Stimulated activated CD4-positive, alpha-beta T cell treated with anti-CD3 and anti-CD28 coated beads, Interleukin-4, amount 100 ng/mL, for 4 hours (primary cell): Measurements from ENCODE around the gene CDKL5.
"Not testable (repeated sequence)": the region's sequence is repeated elsewhere in the genome, so short reads cannot be mapped to it uniquely, and the experiment has no call there.

ENCODE experiments used
- DNase-seq, 2 experiments: peaks; one replicate each; pipeline ENCODE4 v3.0.0-alpha.2; 2020

CDKL5 gene

DNA sequence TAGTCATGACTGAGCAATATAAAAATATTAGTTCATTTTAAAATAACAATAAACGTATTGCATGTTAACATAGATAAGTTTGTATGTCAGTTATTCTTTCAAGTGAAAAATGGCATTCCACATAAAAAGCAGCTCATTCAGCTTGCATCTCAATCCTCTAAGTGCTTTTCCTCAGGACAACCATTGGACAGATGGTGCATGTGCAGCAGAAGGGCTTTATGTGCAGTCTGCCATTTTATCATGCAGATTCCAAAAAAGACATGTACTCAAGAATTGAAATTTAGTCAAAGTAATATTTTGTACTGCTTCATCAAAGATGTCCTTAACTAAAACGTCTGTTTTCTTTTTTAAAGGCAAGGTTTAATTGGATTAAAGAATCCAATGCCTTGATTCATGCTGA is 153.1 kb downstream of the CDKL5 start:
- no peak for DNase-seq

DNA sequence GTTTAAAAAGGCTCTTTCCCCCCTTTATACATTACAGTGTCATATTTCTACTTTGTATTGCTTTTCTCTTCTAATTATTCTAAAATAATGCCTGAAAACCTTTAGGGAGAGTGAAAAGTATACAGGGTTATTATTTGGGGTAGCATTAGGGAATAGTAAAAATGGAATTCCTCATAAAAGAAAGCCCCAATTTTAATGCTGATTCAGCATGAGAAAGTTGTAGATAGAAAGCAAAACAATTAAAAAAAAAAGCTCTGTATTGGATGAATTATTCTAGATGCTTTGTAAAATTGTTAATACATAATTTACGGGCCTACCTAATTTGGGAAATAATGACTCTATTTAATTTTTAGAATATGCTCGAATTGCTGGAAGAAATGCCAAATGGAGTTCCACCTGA is 154.1 kb downstream of the CDKL5 start:
- DNase-seq = no peak

DNA sequence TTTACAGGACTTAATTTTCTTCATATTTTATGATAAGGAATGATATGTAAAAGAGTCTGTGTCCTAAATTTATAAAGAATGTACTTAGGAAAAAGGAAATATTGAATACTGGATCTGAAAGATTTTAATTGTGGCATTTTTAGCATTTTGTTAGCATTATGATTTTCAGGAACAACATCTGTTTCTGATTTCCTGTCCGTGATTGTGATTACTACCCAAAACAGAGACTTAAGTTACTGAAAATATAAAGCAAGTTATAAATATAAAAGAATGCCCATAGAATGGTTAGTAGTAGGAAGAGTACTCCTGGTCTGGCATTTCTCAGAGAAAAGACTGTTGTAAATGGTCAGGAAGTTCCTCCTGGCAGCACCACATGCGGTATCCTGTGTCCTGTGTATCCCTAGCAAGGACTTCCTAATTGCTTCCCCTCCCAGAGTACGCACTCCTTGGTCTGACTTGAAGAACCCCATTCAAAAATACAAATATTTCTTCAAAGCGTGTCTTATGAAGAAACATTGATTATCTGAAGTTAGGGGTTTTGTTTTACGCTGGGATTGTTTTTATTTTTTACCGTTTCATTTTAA is 157.6 kb downstream of the CDKL5 start:
- no peak for DNase-seq

DNA sequence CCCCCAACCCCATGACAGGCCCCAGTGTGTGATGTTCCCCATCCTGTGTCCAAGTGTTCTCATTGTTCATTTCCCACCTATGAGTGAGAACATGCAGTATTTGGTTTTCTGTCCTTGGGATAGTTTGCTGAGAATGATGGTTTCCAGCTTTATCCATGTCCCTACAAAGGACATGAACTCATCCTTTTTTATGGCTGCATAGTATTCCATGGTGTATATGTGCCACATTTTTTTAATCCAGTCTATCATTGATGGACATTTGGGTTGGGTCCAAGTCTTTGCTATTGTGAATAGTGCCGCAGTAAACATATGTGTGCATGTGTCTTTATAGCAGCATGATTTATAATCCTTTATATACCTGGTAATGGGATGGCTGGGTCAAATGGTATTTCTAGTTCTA is 163.9 kb downstream of the CDKL5 start:
- not testable (repeated sequence) for DNase-seq

DNA sequence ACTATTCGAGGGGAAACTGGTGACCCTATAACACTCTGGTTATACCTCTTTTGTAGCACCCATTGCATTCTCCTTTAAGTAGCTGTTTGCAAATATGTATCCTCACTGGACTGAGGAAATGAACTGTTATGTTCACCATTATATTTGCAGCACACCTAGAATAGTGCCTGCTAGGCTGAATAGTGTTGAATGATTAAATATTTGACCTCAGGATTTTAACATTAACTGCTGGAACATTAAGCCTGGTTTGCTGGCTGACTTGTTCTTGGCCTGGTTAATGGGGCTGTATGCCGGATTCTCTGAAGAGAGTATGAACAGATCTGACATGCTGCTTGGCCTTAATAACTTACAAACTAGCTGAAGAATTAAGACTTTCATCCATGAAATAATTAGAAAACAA is 166.4 kb downstream of the CDKL5 start:
- no peak for DNase-seq

DNA sequence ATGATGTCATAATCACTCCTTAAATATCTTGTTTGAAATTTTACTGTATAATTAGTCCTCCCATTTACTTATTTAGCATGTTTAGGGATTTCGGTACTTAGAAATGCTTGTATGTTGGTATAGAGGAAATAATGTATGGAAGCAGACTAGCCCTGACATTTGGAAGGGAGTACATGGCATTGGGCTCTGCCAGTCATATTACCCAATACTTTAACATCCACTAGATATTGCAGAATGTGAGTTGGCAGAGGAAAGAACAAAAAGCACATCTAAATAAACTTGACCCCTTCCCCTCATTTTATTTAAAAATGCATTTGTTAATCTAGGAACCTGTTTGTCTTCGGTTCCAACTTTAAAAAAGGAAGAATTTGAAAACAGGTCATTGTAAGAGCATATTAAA is 168.7 kb downstream of the CDKL5 start:
- DNase-seq = no peak

DNA sequence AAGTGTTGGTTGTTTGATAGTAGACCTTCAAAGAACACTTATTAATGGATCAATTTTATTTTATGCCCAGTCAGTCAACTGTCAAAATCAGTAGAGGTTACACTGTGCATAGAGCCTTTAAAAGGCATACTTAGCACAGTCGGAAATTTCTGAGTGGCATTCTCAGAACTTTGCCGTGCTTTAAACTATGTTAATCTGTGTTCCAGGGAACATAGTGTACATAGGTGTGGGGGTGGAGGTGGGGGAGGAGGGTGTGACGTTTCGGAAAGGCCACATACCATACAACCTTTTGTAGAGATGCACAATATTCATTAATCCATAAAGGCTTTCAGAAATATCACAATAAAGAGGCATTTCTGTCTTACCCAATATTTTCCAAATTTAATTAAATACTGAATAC is 170.7 kb downstream of the CDKL5 start:
- DNase-seq = no peak

DNA sequence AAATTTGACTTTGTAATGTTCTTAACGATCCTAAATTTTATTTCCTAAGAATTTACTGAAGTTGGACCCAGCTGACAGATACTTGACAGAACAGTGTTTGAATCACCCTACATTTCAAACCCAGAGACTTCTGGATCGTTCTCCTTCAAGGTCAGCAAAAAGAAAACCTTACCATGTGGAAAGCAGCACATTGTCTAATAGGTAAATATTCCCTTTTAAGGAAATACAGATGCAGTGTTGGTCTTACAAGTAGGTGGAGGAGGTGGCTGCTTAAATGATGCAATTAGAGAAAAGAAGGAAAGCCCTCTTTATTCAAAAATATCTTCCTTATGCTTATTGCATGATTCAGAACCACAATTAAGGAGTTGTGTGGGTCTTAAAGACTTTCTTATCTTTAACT is 173.0 kb downstream of the CDKL5 start:
- DNase-seq = no peak

DNA sequence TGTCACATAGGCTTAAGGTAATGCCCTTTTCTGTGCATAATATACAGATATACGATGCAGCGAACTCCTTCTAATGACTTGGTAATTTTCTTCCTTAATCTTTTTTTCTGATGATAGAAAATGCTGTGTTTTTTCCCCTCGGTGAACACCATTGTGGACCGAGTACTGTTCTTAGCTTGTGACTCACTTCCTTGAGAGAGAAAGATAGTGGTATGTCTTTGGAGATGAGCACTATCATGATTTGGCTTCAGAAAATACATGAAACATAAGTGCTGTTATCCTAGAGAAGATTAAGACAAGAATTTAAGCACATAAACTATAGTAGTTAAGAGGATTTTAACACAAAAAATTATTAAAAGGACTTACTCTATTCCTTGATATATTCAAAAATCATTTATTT is 182.6 kb downstream of the CDKL5 start:
- DNase-seq = no peak

DNA sequence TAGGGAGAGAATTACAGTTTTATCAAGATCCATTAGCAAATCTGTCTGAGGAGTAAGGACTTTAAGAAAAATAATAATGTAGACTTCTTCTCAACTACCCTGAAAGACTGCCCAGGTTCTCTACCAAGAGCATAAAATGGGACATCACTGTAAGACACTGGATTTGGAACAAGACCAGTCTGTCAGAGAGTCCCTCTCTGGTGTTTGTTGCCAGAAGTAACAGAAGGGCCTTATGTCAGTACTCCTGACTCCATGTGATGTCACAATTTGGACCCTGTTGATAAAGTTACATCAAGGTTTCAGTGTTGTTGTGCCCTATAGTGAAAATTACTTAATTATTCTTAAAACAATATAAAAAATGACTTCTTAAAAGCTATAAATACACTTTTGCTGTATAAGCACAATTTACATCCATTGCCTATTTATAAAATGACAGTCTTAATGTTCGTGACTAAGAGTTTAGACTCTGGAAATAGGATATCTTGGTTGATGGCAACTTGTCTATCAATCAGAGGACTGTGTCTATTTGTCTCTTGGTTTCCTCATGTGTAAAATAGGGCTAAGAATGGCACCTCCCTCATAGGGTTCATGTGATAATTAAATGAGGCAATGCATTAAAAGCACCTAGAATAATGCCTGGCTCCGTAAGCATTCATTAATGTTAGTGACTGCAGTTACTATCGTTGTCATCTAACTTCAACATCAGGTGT is 188.7 kb downstream of the CDKL5 start:
- no peak for DNase-seq

DNA sequence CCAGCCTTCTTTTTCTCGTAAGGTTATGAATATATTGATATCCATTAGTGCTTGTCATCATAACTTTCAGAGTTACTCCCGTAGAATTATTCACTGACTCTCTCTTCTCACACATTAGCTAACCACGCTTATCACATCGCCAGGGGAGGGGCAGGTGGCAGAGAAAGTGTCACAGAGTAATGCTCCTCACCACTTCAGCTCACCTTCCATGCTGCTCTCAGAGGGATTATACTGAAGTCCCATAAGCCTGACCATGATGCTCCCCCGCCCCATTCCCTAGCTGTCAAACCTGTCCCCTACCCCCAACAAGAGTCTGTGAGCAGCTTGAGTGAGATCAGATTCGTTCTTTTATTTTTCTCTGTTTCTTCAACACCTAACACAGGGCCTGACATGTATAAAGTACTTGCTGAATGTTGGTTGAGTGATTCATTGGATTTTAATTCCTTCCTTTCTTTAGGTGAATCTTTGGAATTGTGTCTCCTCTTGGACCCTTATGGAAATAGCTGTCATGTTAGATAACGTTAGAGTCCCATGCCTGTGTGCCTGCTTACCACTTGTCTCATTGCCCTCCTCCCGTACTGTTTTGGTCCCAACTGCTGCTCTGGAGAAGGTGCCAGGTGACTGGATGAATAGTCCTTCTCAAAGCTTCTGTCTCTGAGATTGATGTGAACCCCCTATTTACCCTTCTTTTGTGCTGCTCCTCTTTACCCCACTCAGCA is 191.4 kb downstream of the CDKL5 start:
- no peak for DNase-seq

DNA sequence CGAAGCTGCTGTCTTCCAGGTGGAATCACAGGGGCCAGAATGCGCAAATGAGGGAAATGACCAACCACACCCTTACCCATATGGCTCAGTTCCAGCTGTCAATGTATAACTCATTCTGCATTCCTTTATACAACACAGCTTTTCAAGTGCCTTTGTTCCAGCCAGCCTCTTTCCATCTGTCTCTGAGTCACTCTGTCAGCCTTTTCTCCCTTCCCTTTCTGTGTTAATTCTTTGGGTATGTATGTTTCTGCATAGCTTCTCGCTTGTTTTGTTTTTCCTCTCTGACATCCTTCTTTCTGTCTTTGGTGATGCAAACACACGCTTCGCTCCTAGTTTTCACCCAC is 192.0 kb downstream of the CDKL5 start:
- DNase-seq = no peak

DNA sequence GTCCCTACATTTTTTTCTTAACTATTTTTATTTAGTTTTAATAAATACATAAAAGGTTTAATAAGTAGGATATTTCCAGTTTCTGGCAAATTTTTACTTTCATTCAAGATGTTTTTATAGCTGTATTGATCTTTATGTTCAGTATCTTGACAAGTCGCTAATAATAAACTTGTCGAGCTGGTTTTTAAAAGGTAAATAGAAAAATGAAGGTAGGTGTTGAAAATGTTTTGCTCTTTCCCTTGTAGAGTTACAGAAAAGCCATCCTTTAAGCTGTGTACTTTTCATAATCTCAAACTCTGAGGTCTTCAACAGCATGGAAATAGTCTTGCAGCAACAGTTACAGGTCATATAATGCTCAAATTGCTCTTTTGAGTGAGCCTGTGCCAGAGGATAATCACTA is 193.9 kb downstream of the CDKL5 start:
- DNase-seq = no peak

DNA sequence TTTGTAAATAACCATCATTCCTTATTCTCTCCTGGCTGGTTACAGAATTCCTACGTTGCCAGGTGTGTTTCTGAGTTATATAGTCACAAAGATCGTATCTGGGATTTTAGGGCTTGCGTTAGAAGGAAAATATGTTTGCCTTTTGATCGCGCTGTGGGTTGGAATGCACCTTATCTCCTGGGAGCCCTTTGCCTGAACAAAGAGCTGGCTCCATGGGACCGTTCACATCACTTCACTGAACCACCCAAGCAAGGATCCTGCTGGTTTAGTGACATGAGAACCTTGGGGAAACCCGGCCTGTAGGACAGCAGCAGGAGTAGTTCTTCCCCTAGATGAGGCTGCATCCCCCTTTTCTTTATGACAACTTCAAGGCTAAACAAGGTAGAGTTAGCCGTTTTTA is 194.9 kb downstream of the CDKL5 start:
- no peak for DNase-seq

DNA sequence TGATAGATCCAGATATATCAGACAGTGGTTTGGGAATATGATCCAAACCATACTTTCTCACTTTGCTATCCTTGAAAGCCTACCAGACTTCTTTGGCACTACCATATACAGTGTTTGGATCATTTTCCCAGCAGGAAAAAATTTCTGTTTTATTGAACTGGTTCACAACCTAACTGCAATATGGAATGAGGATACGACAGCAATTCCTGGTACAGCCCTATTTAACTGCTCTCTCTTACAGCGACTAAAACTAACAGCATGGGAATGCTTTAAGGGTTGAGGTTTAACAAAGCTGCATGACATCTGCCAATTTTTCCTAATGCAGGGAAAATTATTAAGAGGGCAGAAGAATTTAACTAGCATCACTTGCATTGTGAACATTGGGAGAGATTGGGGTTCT is 199.2 kb downstream of the CDKL5 start:
- no peak for DNase-seq

DNA sequence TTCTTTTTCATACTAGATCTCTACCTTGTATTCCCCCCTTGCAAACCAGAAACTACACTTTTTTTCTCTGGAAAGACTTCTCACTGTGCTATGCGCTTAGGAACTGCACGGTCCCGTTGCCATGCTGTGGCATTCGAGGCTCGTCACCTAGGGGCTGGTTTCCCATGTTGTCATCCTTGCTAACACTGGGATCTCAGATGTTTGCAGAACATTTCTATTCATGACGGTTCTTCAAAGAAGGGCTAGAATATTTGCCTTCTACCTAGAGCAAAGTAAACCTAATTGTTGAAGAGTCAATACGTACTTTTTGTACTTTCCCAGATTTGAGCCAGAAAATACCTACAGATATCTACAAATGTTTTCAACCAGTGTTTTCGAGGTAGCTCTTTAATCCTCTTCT is 205.5 kb downstream of the CDKL5 start:
- DNase-seq = no peak

DNA sequence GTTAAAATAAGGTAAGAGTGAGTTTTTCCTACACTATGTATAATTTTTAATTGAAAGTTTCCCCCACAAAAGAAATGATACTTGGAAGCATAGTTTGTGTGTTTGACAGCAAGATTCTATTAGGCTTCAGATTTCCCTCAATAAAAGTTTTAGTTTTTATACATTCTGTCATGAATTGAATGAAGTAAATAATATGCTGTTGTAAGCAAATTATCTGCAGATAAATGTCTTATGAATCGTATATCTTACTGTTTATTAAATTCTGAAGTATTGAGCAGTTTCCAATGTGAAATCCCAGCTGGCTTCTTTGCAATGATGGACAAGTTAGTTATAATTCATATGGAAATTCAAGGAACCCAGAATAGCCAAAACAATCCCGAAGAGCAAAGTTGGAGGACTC is 213.0 kb downstream of the CDKL5 start:
- no peak for DNase-seq

DNA sequence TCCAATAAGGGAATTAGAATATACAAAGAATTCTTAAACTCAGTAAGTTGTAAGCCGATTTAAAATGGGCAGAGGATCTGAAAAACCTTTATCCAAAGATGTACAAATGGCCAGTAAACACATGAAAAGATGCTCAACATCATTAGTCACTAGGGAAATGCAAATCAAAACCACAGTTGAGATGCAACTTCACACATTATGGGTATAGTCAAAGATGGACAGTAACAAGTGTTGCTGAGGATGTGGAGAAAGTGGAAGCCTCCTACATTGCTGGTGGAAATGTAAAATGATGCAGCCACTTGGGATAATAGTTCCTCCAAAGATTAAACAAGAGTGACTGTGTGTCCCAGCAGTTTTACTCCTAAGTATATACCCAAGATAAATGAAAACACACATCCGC is 213.9 kb downstream of the CDKL5 start:
- no peak for DNase-seq

DNA sequence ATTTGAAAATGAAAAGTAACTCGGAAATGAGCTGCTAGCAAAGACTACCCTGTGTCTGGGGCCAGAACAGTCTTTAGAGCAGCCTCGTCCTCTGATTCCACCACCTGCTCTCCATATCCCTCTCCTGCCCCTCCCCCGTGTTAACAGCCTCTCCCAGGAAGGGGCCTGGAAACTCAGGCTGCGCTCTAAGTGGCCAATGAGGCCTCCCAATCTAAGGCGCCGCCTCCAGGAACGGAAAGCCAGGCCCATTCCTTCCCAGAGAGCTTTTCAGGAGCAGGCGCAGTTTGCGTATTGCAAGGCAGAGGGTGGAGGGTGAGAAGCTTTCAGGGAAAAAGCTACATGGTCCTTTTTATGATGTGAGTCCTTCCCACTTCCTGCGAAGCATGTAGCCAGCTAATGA is 215.3 kb downstream of the CDKL5 start:
- no peak for DNase-seq

DNA sequence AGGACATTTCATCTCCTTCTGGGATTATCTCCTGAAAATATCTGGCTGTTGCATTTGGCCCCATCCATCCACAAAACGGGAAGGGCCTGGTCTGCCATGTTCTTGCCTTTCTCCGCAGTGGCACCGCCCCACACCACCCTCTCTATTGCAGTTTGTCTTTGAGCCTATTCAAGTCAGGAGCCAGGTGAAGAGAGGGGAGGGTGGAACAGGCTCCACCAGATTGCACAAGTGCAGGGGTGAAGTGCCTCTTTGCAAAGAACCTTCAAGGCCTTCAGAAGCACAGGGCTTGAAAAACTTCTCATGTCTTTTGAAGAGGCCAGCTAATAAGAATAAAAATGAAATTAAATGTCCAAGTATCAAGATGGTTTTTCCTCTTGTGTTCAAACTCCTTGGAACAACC is 217.8 kb downstream of the CDKL5 start:
- DNase-seq = no peak

DNA sequence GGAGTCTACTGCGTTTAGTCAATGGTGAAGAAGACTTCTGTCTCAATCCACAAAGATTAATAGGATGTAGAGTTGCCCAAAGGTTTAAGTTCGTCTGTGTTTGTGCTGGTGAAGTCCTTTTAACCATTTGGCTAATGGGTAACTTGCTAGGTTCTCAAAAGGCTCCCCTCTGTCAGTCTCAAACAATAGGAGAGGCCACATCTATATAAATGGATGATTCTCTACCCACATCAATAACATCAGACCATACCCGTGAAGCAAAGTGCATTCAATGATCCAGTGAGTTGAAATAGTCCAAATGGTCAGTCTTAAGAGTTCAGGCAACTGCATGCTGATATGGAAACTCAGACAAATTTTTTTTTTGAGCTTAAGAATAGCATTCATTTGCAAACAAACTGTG is 218.4 kb downstream of the CDKL5 start:
- DNase-seq = no peak

DNA sequence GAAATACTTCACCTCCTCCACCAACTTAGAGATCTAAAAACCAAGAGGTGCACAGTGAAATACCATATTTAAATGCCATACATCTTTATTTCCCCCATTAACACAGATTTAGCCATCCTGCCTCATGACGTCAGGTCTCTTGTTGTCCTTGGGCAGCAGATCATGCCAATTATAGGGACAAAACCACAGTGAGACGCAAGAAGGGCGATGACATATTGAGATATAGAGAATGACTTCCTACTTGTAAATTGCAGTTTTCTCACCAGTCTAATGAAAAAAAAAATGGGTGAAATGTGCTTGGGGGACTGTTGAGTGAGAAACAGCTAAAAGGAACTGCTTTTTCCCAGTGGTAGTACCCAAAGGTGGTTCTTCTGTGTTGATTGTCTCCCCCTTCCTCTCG is 222.2 kb downstream of the CDKL5 start:
- no peak for DNase-seq

DNA sequence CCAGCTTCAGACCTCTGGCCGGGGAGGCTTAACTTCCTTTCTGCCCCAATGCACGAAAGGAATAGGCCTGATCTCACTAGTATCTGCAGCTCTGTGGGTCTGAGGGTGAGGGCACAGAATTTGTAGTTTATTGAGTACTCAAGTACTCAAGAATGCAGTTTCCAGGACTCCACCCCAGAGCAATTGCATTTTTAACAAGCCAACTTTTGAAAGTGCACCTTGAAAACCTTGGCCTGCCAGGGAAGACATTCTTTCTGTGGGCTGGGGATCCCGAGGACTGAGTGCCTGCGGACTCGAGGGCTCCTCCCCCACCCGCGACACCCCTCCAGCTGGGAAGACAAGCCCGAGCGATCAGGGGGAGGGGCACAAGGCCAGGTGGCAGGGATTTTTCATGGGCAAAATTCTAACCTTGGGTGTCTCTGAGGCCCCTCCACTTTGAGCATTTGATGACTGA is 224.1 kb downstream of the CDKL5 start:
- DNase-seq = no peak

DNA sequence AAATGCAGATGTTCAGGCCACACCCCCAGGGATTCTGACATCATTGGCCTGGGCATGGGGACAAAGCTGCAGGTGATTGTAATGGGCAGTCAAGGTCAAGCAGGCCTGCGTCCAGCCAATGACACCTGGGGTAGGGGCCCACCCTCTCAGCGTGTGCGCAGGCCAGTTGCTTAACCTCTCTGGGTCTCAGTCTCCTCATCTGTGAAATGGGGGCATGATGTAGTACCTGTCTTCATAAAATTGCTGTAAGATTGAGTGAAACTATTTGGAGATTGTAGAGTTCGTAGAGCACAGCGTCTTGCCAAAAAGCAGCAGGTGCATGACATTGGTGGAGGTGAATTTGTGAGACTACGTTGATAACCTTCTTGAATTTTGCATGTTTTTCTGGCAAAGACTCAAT is 225.3 kb downstream of the CDKL5 start:
- no peak for DNase-seq

DNA sequence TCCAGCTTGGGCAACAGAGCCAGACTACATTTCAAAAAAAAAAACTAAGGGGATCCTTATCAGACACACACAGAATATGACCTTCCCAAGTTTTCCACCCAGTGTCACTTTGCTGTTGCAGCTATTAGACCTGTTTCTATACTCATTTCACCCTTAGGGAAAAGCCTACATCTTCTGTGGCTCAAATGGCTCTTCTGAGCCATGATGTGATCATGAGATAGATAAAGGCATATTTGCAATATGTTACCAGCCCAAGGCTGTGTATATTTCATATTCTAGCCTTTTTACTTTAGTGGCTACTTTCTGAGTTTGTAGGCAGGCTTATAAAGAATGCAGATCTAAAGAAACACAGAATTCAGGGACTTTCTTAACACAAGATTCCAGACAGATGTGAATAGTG is 227.2 kb downstream of the CDKL5 start:
- DNase-seq = no peak
